Measurements from ENCODE around the gene ATRN.
"Not testable (repeated sequence)": the region's sequence is repeated elsewhere in the genome, so short reads cannot be mapped to it uniquely, and the experiment has no call there.

ATRN gene

DNA sequence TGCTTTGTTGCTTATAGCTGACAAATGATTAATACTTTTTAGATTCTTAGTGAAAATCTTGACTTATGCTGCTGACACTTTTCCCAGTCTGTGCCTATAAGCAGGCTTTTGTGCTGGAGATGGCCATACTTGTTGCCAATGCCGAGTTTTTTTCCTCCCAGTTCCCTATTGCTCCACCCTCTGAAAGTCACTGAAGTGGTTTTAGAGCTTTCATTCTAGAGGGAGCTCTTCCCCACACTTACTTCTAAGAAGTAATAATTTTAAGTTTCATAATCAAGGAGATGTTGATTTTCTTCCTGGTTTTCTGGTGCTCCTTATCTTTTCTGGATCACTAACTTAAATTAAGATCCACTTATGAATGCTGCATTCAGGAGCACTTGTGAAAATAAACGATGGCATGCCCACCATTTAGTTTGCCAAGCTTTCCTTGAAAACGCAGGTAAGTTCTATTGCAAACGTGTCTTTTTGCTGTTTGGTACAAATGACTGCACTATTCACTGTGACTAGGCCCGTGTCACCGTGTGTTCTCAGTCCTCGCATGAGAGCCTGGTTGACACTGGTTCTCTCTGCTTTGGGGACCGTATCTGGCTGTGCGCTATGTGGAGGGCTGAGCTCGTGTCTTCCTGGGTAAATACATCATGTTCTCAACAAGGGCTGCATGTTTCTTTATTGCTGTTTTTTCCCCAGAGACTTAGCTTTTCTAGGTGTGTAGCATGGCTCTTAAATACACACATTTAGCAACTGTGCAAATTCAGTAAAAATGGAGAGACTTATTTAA, 142.2 kb downstream of the ATRN start:
- Histone ChIP-seq H3F3A (ENCODE audit: insufficient read depth, low read length) (no peaks in the 10 kb centered on the region), H3K27ac (ENCODE audit: low read depth, low read length, poor library complexity, severe bottlenecking) (no peak overlapping the region), H3K27me3 (ENCODE audit: insufficient read depth, low read length) (no peaks in the 10 kb centered on the region), H3K4me1 (ENCODE audit: insufficient read depth, low read length, severe bottlenecking) (peaks cover 12% of the 10 kb centered on the region), H3K9ac (ENCODE audit: low read length) (no peak overlapping the region), H3K36me3 (ENCODE audit: insufficient read depth, low read length) (no peaks in the 10 kb centered on the region), H2AFZ (ENCODE audit: low read length) (no peak overlapping the region), H3K4me3 (ENCODE audit: low read depth, low read length, poor library complexity, severe bottlenecking) (no peak overlapping the region), H3K9me2 (ENCODE audit: low read depth, low read length) (no peaks in the 10 kb centered on the region), H3K79me2 (ENCODE audit: insufficient read depth, low read length) (no peaks in the 10 kb centered on the region), H3K9me3 (ENCODE audit: low read length) (no peaks in the 10 kb centered on the region), H3K4me2 (ENCODE audit: low read length) (no peak overlapping the region), H4K20me1 (ENCODE audit: insufficient read depth, low read length) (no peaks in the 10 kb centered on the region)
- no peak for TF ChIP-seq EZH2 (IDR thresholded peaks at IDR 0.05; ENCODE audit: borderline replicate concordance, low read length)
- TF ChIP-seq, protein P1, sequence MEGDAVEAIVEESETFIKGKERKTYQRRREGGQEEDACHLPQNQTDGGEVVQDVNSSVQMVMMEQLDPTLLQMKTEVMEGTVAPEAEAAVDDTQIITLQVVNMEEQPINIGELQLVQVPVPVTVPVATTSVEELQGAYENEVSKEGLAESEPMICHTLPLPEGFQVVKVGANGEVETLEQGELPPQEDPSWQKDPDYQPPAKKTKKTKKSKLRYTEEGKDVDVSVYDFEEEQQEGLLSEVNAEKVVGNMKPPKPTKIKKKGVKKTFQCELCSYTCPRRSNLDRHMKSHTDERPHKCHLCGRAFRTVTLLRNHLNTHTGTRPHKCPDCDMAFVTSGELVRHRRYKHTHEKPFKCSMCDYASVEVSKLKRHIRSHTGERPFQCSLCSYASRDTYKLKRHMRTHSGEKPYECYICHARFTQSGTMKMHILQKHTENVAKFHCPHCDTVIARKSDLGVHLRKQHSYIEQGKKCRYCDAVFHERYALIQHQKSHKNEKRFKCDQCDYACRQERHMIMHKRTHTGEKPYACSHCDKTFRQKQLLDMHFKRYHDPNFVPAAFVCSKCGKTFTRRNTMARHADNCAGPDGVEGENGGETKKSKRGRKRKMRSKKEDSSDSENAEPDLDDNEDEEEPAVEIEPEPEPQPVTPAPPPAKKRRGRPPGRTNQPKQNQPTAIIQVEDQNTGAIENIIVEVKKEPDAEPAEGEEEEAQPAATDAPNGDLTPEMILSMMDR (IDR thresholded peaks at IDR 0.05; ENCODE audit: low read length): no peak

DNA sequence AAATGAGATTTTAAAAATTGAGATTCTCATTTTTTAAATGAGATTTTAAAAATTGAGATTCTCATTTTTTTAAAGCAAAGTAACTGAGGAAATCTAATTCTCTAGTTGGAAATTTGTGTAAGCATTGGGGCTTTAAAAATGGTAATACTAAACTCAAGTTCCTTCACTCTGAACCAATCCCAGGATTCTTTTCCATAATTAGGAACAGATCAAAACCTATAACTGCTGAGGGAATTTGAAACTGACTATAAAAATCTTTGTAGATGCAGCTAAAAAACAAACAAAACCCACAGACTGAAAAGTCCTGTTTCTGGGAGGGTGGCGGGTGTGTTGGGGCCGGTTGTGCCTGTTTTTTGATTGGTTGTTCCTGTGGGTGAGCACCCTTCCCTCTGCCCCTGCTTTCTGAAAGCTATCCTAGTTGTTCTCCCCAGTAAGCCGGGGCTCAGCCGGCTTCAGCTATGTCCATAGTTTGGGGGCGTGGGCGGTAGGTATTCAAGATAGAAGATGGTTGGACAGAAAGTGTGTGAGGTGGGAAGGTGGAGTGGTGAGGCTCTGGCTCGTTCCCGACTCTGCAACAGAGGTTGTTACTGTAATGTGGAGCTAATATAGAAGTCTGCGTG, 143.1 kb downstream of the ATRN start:
- H3K27me3 ChIP-seq (ENCODE audit: insufficient read depth, low read length): no peaks in the 10 kb centered on the region
- no peaks in the 10 kb centered on the region for H3K9me2 ChIP-seq (ENCODE audit: low read depth, low read length)
- H3K9me3 ChIP-seq (ENCODE audit: low read length): no peaks in the 10 kb centered on the region
- H3K4me2 ChIP-seq (ENCODE audit: low read length): peak overlapping the region; percentile 51; the same call in 1 of the 2 replicates
- TF ChIP-seq EZH2 (IDR thresholded peaks at IDR 0.05; ENCODE audit: borderline replicate concordance, low read length): no peak
- TF ChIP-seq, protein P1 (IDR thresholded peaks at IDR 0.05; ENCODE audit: low read length): no peak
- no peak overlapping the region for H3K4me3 ChIP-seq (ENCODE audit: low read depth, low read length, poor library complexity, severe bottlenecking)
- H3K4me1 ChIP-seq (ENCODE audit: insufficient read depth, low read length, severe bottlenecking): peaks cover 12% of the 10 kb centered on the region
- H2AFZ ChIP-seq (ENCODE audit: low read length): no peak overlapping the region
- no peak overlapping the region for H3K27ac ChIP-seq (ENCODE audit: low read depth, low read length, poor library complexity, severe bottlenecking)
- no peaks in the 10 kb centered on the region for H3K36me3 ChIP-seq (ENCODE audit: insufficient read depth, low read length)
- no peaks in the 10 kb centered on the region for H3F3A ChIP-seq (ENCODE audit: insufficient read depth, low read length)
- H3K79me2 ChIP-seq (ENCODE audit: insufficient read depth, low read length): no peaks in the 10 kb centered on the region
- no peaks in the 10 kb centered on the region for H4K20me1 ChIP-seq (ENCODE audit: insufficient read depth, low read length)
- H3K9ac ChIP-seq (ENCODE audit: low read length): no peak overlapping the region

DNA sequence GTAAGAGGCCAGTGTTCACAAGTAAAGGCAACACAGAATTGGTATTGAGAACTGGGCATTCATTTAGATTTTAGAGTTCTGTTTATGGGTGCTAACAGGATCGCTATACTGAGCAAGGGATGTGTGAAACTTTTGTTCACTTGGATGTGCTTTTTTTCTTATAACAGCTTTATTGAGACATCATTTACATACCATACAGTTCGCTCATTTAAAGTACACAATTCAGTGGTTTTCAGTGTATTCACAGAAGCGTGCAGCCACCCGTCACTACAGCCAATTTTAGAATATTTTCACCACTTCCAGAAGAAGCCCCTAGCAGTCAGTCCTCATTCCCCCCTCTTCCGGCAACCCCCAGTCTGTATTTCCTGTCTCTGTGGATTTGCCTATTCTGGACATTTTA, 143.6 kb downstream of the ATRN start:
- TF ChIP-seq EZH2 (IDR thresholded peaks at IDR 0.05; ENCODE audit: borderline replicate concordance, low read length): no peak
- TF ChIP-seq, protein P1 (IDR thresholded peaks at IDR 0.05; ENCODE audit: low read length): no peak
- peaks cover 12% of the 10 kb centered on the region for H3K4me1 ChIP-seq (ENCODE audit: insufficient read depth, low read length, severe bottlenecking)
- no peaks in the 10 kb centered on the region for H3F3A ChIP-seq (ENCODE audit: insufficient read depth, low read length)
- H2AFZ ChIP-seq (ENCODE audit: low read length): no peak overlapping the region
- H4K20me1 ChIP-seq (ENCODE audit: insufficient read depth, low read length): no peaks in the 10 kb centered on the region
- no peaks in the 10 kb centered on the region for H3K27me3 ChIP-seq (ENCODE audit: insufficient read depth, low read length)
- H3K27ac ChIP-seq (ENCODE audit: low read depth, low read length, poor library complexity, severe bottlenecking): no peak overlapping the region
- H3K9ac ChIP-seq (ENCODE audit: low read length): no peak overlapping the region
- no peak overlapping the region for H3K4me3 ChIP-seq (ENCODE audit: low read depth, low read length, poor library complexity, severe bottlenecking)
- no peaks in the 10 kb centered on the region for H3K79me2 ChIP-seq (ENCODE audit: insufficient read depth, low read length)
- H3K9me3 ChIP-seq (ENCODE audit: low read length): no peaks in the 10 kb centered on the region
- H3K9me2 ChIP-seq (ENCODE audit: low read depth, low read length): no peaks in the 10 kb centered on the region
- no peaks in the 10 kb centered on the region for H3K36me3 ChIP-seq (ENCODE audit: insufficient read depth, low read length)
- peak overlapping the region; percentile 51; the same call in 1 of the 2 replicates for H3K4me2 ChIP-seq (ENCODE audit: low read length)

DNA sequence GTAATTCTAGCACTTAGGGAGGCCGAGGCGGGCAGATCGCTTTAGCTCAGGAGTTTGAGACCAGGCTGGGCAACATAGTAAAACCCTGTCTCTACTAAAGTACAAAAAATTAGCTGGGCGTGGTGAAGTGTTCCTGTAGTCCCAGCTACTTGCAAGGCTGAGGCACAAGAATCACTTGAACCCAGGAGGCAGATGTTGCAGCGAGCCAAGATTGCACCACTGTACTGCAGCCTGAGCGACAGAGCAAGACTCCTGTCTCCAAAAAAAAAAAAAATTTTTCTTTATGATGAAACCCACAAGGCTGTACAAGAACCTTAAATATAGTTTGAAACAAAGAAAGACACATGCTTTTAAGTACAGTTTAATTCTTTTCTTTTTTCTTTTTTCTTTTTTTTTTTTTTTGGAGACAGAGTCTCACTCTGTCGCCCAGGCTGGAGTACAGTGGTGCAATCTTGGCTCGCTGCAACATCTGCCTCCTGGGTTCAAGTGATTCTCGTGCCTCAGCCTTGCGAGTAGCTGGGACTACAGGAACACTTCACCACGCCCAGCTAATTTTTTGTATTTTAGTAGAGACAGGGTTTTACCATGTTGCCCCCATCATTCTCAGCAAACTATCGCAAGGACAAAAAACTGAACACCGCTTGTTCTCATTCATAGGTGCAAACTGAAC, 144.5 kb downstream of the ATRN start:
- H3K4me1 ChIP-seq (ENCODE audit: insufficient read depth, low read length, severe bottlenecking): peaks cover 12% of the 10 kb centered on the region
- not testable (repeated sequence) for H3K27ac ChIP-seq (ENCODE audit: low read depth, low read length, poor library complexity, severe bottlenecking); H3F3A ChIP-seq (ENCODE audit: insufficient read depth, low read length); H4K20me1 ChIP-seq (ENCODE audit: insufficient read depth, low read length); H3K9me3 ChIP-seq (ENCODE audit: low read length); H3K27me3 ChIP-seq (ENCODE audit: insufficient read depth, low read length); H3K79me2 ChIP-seq (ENCODE audit: insufficient read depth, low read length); H3K4me3 ChIP-seq (ENCODE audit: low read depth, low read length, poor library complexity, severe bottlenecking); H2AFZ ChIP-seq (ENCODE audit: low read length); H3K36me3 ChIP-seq (ENCODE audit: insufficient read depth, low read length); H3K9ac ChIP-seq (ENCODE audit: low read length); H3K9me2 ChIP-seq (ENCODE audit: low read depth, low read length); H3K4me2 ChIP-seq (ENCODE audit: low read length)

All from OCI-LY1 (cell line).